MM.1S (cell line): ENCODE data around the gene FRMD1.

Experiments
- DNase-seq: peaks from one replicate; pipeline ENCODE4 v3.0.0-alpha.2; 2015
- H2AFZ ChIP-seq: fragments of 300-600 bp; sonication (generic); 2 replicates; pipeline ENCODE4 v1.6.0; 2016; ENCODE audit warnings: antibody characterized with exemption, low read length
- H3F3A ChIP-seq: fragments of 300-600 bp; sonication (generic); 2 replicates; pipeline ENCODE4 v1.6.1; 2016; ENCODE audit warnings: mild to moderate bottlenecking, antibody characterized with exemption, low read length, moderate library complexity, mixed read lengths; ENCODE audit not compliant: insufficient read depth
- H3K27ac ChIP-seq: fragments of 300-600 bp; sonication (generic); 2 replicates; pipeline ENCODE4 v1.5.1; 2016; ENCODE audit warnings: mild to moderate bottlenecking, low read length
- H3K27me3 ChIP-seq: fragments of 300-600 bp; sonication (generic); replicated peaks from 2 replicates; pipeline ENCODE4 v1.6.0; 2016; ENCODE audit warnings: low read length; ENCODE audit not compliant: insufficient read depth
- H3K36me3 ChIP-seq: fragments of 300-600 bp; sonication (generic); replicated peaks from 2 replicates; pipeline ENCODE4 v1.6.1; 2016; ENCODE audit warnings: mild to moderate bottlenecking, low read length, mixed read lengths; ENCODE audit not compliant: insufficient read depth
- H3K4me1 ChIP-seq: fragments of 300-600 bp; sonication (generic); 2 replicates; pipeline ENCODE4 v1.6.1; 2016; ENCODE audit warnings: low read length, mixed read lengths
- H3K4me2 ChIP-seq: fragments of 300-600 bp; sonication (generic); 2 replicates; pipeline ENCODE4 v1.6.0; 2016; ENCODE audit warnings: low read depth, low read length
- H3K4me3 ChIP-seq: fragments of 300-600 bp; sonication (generic); 2 replicates; pipeline ENCODE4 v1.5.1; 2016; ENCODE audit warnings: low read length, mixed read lengths
- H3K79me2 ChIP-seq: fragments of 300-600 bp; sonication (generic); 2 replicates; pipeline ENCODE4 v1.6.1; 2016; ENCODE audit warnings: mixed run types, low read length, mixed read lengths
- H3K9ac ChIP-seq: fragments of 300-600 bp; sonication (generic); 2 replicates; pipeline ENCODE4 v1.6.1; 2016; ENCODE audit warnings: low read length, mixed read lengths
- H3K9me2 ChIP-seq: fragments of 300-600 bp; sonication (generic); replicated peaks from 2 replicates; pipeline ENCODE4 v1.6.1; 2016; ENCODE audit warnings: mild to moderate bottlenecking, low read length, mixed read lengths; ENCODE audit not compliant: insufficient read depth
- H3K9me3 ChIP-seq: fragments of 300-600 bp; sonication (generic); replicated peaks from 2 replicates; pipeline ENCODE4 v1.6.1; 2016; ENCODE audit warnings: mild to moderate bottlenecking, low read length, mixed read lengths; ENCODE audit not compliant: insufficient read depth
- H4K20me1 ChIP-seq: fragments of 300-600 bp; sonication (generic); 2 replicates; pipeline ENCODE4 v1.6.1; 2016; ENCODE audit warnings: mild to moderate bottlenecking, low read length, moderate library complexity, mixed read lengths; ENCODE audit not compliant: insufficient read depth
- EZH2 ChIP-seq: fragments of 300-600 bp; sonication (generic); optimal IDR thresholded peaks from 2 replicates; pipeline ENCODE3; 2017; ENCODE audit warnings: low read depth, mild to moderate bottlenecking, antibody characterized with exemption, low read length, mixed read lengths
- EZH2phosphoT487 ChIP-seq: fragments of 300-600 bp; sonication (generic); IDR thresholded peaks from 2 replicates; pipeline ENCODE4 v1.6.1; 2018; ENCODE audit warnings: antibody characterized with exemption, low read length
- TF ChIP-seq, protein P1 (sequence below): fragments of 300-600 bp; sonication (generic); IDR thresholded peaks from 2 replicates; pipeline ENCODE4 v1.5.1; 2016; ENCODE audit warnings: antibody characterized with exemption, low read length, mixed read lengths

Gene FRMD1

DNA sequence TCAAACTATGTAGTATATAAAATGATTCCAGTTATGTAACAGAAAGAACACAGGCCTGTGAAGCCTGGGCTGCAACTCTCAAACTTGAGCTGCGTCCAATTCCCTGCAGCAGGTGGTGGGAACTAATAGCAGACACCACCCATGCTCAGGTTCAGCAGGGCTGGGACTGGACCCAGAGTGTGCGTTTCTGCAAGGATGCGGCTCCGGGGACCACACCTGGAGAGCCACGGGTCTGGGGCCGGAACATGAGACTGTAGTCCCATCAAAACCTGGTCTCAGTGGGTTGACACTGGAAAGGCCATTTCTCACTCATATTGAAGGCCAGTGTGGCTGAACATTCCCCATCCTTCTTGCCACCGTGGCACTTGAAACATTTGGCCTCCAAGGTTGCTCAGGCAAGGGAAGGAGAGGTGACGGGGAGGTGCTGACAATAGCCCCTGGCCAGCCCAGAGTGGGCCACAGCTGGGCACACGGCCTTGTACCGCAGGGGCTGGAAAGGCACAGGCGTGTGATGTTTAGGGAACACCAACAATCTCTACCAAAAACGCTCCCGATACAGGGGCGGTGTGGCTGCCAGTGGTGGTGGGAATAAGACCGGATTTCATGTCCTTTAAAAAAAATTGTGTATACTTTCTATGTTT lies 38.0 kb downstream of the FRMD1 start:
- no peaks in the 10 kb centered on the region for H3K4me1 ChIP-seq
- DNase-seq = no peak

DNA sequence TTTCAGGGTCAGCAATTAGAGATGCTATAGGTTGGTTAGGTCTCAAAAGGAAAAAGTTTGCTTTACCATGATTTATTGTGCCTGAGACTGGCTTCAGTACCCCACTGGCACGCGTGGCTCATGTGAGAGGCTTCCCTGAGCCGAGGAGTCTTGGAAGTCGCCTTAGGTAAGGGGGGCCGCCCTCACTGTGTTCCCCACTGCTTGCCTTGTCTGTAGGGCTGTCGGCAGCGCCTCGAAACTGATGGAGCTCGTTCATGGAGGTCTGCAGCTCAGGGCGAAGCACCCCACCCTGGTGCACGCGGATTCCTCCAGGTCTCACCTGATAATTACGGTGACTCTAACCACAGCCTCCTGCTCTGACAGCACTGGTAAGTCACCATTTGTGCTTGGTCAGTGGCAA lies 39.2 kb downstream of the FRMD1 start:
- Histone ChIP-seq H3K27me3 (no peaks in the 10 kb centered on the region; the same call in 1 of the 2 replicates), H3K9me2 (no peaks in the 10 kb centered on the region), H3K4me1 (no peaks in the 10 kb centered on the region), H3K79me2 (no peaks in the 10 kb centered on the region), H3K4me3 (no peak overlapping the region), H4K20me1 (no peaks in the 10 kb centered on the region), H3K36me3 (no peaks in the 10 kb centered on the region), H3F3A (no peaks in the 10 kb centered on the region), H3K4me2 (no peak overlapping the region), H3K9me3 (no peaks in the 10 kb centered on the region), H3K27ac (no peak overlapping the region), H3K9ac (no peak overlapping the region), H2AFZ (no peak overlapping the region)
- DNase-seq = no peak
- TF ChIP-seq EZH2phosphoT487 = no peak
- TF ChIP-seq EZH2 = no peak
- TF ChIP-seq, protein P1, sequence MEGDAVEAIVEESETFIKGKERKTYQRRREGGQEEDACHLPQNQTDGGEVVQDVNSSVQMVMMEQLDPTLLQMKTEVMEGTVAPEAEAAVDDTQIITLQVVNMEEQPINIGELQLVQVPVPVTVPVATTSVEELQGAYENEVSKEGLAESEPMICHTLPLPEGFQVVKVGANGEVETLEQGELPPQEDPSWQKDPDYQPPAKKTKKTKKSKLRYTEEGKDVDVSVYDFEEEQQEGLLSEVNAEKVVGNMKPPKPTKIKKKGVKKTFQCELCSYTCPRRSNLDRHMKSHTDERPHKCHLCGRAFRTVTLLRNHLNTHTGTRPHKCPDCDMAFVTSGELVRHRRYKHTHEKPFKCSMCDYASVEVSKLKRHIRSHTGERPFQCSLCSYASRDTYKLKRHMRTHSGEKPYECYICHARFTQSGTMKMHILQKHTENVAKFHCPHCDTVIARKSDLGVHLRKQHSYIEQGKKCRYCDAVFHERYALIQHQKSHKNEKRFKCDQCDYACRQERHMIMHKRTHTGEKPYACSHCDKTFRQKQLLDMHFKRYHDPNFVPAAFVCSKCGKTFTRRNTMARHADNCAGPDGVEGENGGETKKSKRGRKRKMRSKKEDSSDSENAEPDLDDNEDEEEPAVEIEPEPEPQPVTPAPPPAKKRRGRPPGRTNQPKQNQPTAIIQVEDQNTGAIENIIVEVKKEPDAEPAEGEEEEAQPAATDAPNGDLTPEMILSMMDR = no peak

More for the DNA sequence above, 38.0 kb downstream of the FRMD1 start:
- H3K36me3 ChIP-seq = no peaks in the 10 kb centered on the region
- no peaks in the 10 kb centered on the region for H4K20me1 ChIP-seq
- no peak overlapping the region for H2AFZ ChIP-seq
- no peak overlapping the region for H3K4me2 ChIP-seq
- no peaks in the 10 kb centered on the region for H3K9me3 ChIP-seq
- H3K9me2 ChIP-seq = no peaks in the 10 kb centered on the region
- no peaks in the 10 kb centered on the region; the same call in 1 of the 2 replicates for H3K27me3 ChIP-seq
- H3K79me2 ChIP-seq = no peaks in the 10 kb centered on the region
- no peak overlapping the region for H3K27ac ChIP-seq
- H3F3A ChIP-seq = no peaks in the 10 kb centered on the region
- no peak overlapping the region for H3K4me3 ChIP-seq
- H3K9ac ChIP-seq = no peak overlapping the region
- TF ChIP-seq EZH2phosphoT487 (no peak), EZH2 (no peak)
- TF ChIP-seq, protein P1 = no peak

DNA sequence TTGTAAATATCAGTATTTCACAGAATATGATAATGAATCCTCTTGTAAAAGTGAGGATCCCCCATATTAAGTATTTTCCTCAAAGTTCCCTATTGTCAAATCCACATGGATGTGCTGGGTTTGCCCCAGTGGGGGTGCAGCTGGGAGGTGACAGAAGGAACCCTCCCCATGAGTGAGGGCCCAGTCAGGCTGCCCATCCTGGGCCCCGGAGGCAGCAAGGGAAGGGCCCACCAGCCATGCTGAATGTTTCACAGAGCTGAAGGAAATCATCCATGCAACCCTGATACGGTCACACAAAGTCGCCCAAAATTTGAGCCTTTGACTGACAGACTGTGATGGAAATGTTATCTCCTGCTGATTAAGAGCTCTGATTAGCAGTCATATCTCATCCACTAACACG lies 39.7 kb downstream of the FRMD1 start:
- Histone ChIP-seq H3F3A (no peaks in the 10 kb centered on the region), H3K9me2 (no peaks in the 10 kb centered on the region), H2AFZ (no peak overlapping the region), H3K9me3 (no peaks in the 10 kb centered on the region), H3K27ac (no peak overlapping the region), H3K79me2 (no peaks in the 10 kb centered on the region), H3K4me2 (no peak overlapping the region), H3K4me3 (no peak overlapping the region), H4K20me1 (no peaks in the 10 kb centered on the region), H3K4me1 (no peaks in the 10 kb centered on the region), H3K36me3 (no peaks in the 10 kb centered on the region), H3K27me3 (no peaks in the 10 kb centered on the region; the same call in 1 of the 2 replicates), H3K9ac (no peak overlapping the region)
- DNase-seq = no peak
- TF ChIP-seq, protein P1 = no peak
- TF ChIP-seq EZH2 = no peak
- TF ChIP-seq EZH2phosphoT487 = no peak
